ENCODE results near the gene PKD1L1. TPM values are rescaled to one million over a fixed set of nuclear protein-coding genes. Genes with fewer than 3 reads are reported as not detected.

Gene PKD1L1
- total RNA-seq, 1 donor from 2014 or later, result 0.19 TPM

GRCh38 chr7:47893721-47894365 lies 54.4 kb downstream of the PKD1L1 start:
- DNase-seq (ENCODE audit: low read depth, low spot score), result no peak
- no peaks in the 10 kb centered on the region for H3K9me3 Mint-ChIP-seq
- no peaks in the 10 kb centered on the region for H3K36me3 Mint-ChIP-seq (ENCODE audit: low read depth)
- H3K4me1 Mint-ChIP-seq, result peaks cover 25% of the 10 kb centered on the region
- TF ChIP-seq CTCF (conservative IDR thresholded peaks at IDR 0.05), result no peak
- peak overlapping the region; percentile 76 for H3K27ac Mint-ChIP-seq (ENCODE audit: unreplicated experiment)
- no peaks in the 10 kb centered on the region for H3K27me3 Mint-ChIP-seq (ENCODE audit: low read depth)
- no peak overlapping the region for H3K4me3 Mint-ChIP-seq

GRCh38 chr7:47893238-47893637 lies 55.0 kb downstream of the PKD1L1 start:
- no peak overlapping the region for H3K4me3 Mint-ChIP-seq
- no peaks in the 10 kb centered on the region for H3K9me3 Mint-ChIP-seq
- peak; percentile 53 for TF ChIP-seq CTCF (conservative IDR thresholded peaks at IDR 0.05)
- H3K4me1 Mint-ChIP-seq, result peaks cover 25% of the 10 kb centered on the region
- no peaks in the 10 kb centered on the region for H3K27me3 Mint-ChIP-seq (ENCODE audit: low read depth)
- no peak overlapping the region for H3K27ac Mint-ChIP-seq (ENCODE audit: unreplicated experiment)
- no peak for DNase-seq (ENCODE audit: low read depth, low spot score)
- H3K36me3 Mint-ChIP-seq (ENCODE audit: low read depth), result no peaks in the 10 kb centered on the region

DNA sequence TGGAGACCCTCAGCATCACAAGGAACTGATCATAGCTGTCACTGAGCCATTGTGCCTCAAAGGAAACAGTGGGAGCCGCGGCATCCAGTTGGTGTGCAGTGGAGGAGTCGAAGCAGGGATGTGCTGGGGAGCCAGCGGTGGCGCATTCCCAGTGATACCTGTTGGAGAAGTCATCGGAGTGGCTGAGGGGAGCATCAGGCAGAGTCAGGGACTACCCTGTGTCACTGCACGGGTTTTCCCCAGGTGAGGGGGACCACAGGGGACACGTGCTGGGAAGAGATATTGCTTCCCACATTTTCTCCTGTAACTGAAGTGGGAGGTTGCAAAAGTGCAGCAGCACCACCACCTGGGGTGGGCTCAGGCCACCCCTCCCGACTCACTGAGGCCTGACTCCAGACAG lies 57.7 kb downstream of the PKD1L1 start:
- Mint-ChIP-seq H3K36me3 (ENCODE audit: low read depth) (no peaks in the 10 kb centered on the region), H3K27ac (ENCODE audit: unreplicated experiment) (no peak overlapping the region), H3K4me1 (peaks cover 29% of the 10 kb centered on the region), H3K27me3 (ENCODE audit: low read depth) (no peaks in the 10 kb centered on the region), H3K9me3 (no peaks in the 10 kb centered on the region), H3K4me3 (no peak overlapping the region)
- no peak for TF ChIP-seq CTCF (conservative IDR thresholded peaks at IDR 0.05)
- no peak for DNase-seq (ENCODE audit: low read depth, low spot score)

DNA sequence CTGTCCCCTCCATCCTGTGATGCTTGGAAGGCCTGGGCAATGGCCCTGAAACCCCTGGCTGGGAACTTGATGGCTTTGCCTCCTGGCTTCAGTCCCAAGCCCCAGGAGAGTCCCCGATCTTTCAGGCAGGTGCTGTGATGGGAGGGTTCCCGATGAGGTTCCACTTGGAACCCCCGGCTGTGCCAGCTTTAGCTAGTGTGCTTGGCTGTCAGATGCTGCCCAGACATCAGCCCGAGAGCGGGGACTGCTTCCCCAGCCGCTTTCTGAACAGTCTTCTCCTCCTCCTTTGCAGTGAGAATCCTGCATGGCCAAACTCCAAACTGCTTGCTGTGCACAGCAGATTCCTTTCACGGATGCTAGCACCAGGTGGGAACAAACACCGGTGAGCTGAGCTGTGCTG lies 58.1 kb downstream of the PKD1L1 start:
- H3K27me3 Mint-ChIP-seq (ENCODE audit: low read depth), result no peaks in the 10 kb centered on the region
- no peaks in the 10 kb centered on the region for H3K9me3 Mint-ChIP-seq
- no peak for DNase-seq (ENCODE audit: low read depth, low spot score)
- H3K27ac Mint-ChIP-seq (ENCODE audit: unreplicated experiment), result peak overlapping the region; percentile 50
- H3K4me3 Mint-ChIP-seq, result no peak overlapping the region
- peaks cover 29% of the 10 kb centered on the region for H3K4me1 Mint-ChIP-seq
- H3K36me3 Mint-ChIP-seq (ENCODE audit: low read depth), result no peaks in the 10 kb centered on the region
- no peak for TF ChIP-seq CTCF (conservative IDR thresholded peaks at IDR 0.05)

DNA sequence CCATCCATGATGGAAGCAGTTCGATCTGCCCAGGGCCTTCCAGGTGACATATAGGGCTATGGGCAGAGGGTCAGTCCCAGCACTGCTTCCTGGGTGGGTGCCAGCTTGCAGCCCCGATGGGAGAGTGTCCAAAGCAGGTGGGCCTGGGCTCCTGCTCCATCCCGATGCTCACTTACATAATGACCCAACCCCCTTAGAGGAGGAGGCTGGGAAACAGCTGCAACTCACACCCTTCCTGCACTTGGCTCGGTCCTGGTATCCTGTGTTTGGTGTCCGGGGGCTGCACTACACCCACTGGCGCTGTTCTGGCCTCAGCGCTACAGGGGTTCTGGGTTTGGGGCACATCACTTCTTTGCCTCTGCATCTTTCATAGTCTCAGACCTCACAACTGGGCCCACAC lies 58.5 kb downstream of the PKD1L1 start:
- TF ChIP-seq CTCF (conservative IDR thresholded peaks at IDR 0.05), result no peak
- Mint-ChIP-seq H3K27me3 (ENCODE audit: low read depth) (no peaks in the 10 kb centered on the region), H3K9me3 (no peaks in the 10 kb centered on the region), H3K27ac (ENCODE audit: unreplicated experiment) (no peak overlapping the region), H3K4me1 (peaks cover 29% of the 10 kb centered on the region), H3K36me3 (ENCODE audit: low read depth) (no peaks in the 10 kb centered on the region), H3K4me3 (no peak overlapping the region)
- no peak for DNase-seq (ENCODE audit: low read depth, low spot score)

Measured in neural crest cell (in vitro differentiated cells).